Stomach (tissue), 9 donors: Measurements from ENCODE around the gene RPL36A. TPM values are rescaled to one million over a fixed set of nuclear protein-coding genes. Genes with fewer than 3 reads are reported as not detected.

Source experiments
- DNase-seq, 2 donors: peaks; one replicate each; pipeline versions ENCODE4 v3.0.0 to v3.0.0-alpha.2; 2013 to 2019
- H3K27ac ChIP-seq, 5 donors: fragments of 200-600 bp in 4 of 5; sonication (generic) in 4 of 5; one replicate each; pipeline ENCODE4 v1.5.1; 2013 to 2019; ENCODE audit warnings: mild to moderate bottlenecking in 1 of 5, moderate library complexity in 1 of 5
- H3K27me3 ChIP-seq, 3 donors: fragments of 200-600 bp; sonication (generic); one replicate each; pipeline ENCODE4 v1.5.1; 2017 to 2019; ENCODE audit warnings: mixed run types in 1 of 3
- H3K36me3 ChIP-seq, 4 donors: fragments of 200-600 bp; sonication (generic); 1 replicate in 3 of 4; 2 replicates in 1 of 4; pipeline ENCODE4 v1.5.1; 2016 to 2019
- H3K4me1 ChIP-seq, 4 donors: fragments of 200-600 bp; sonication (generic); one replicate each; pipeline ENCODE4 v1.5.1; 2016 to 2019
- H3K4me3 ChIP-seq, 4 donors: fragments of 200-600 bp; sonication (generic) in 3 of 4; one replicate each; pipeline ENCODE4 v1.5.1; 2016 to 2019; ENCODE audit warnings: mild to moderate bottlenecking in 1 of 4
- H3K9me3 ChIP-seq, 4 donors: fragments of 200-600 bp; sonication (generic); one replicate each; pipeline ENCODE4 v1.5.1; 2016 to 2019
- CTCF ChIP-seq, 7 experiments: fragments of 450-650 bp in 4 of 7; fragments of 200-600 bp in 3 of 7; sonication (generic) in 3 of 7; IDR thresholded peaks; one replicate each; pipeline ENCODE4 v1.5.1; 2016 to 2019; ENCODE audit warnings: antibody characterized with exemption in 7 of 7, control low read depth in 2 of 7, mild to moderate bottlenecking in 1 of 7
- EP300 ChIP-seq: sonication (generic); formaldehyde crosslinking; IDR thresholded peaks from one replicate; pipeline ENCODE4 v1.6.1; 2017; ENCODE audit warnings: antibody characterized with exemption
- POLR2A ChIP-seq, 4 donors: fragments of 450-650 bp; IDR thresholded peaks; one replicate each; pipeline ENCODE4 v1.6.1; 2016; ENCODE audit warnings: antibody characterized with exemption in 4 of 4, control low read depth in 2 of 4, mild to moderate bottlenecking in 1 of 4, moderate library complexity in 1 of 4
- POLR2AphosphoS5 ChIP-seq, 3 donors: sonication (generic); formaldehyde crosslinking; IDR thresholded peaks; one replicate each; pipeline ENCODE4 v1.6.1; 2016; ENCODE audit warnings: antibody characterized with exemption in 3 of 3
- WGBS, 5 donors: extraction: QIAGEN DNeasy Blood & Tissue Kit in 3 of 5; methylation state at CpG; one replicate each; pipeline versions ENCODE4 v1.1.5 to v1.1.7; 2013 to 2018; 5-methylcytosine and 5-hydroxymethylcytosine counted together
- intact Hi-C: fragments of 100-400 bp; cut with DNase I; formaldehyde crosslinking; loops from one replicate; pipeline ENCODE4 v1.15.1; 2023; ENCODE audit warnings: low total_unique reads
- polyA plus RNA-seq, 3 donors: library from polyadenylated mRNA; stranded (reverse); fragments of 200-250 nt; gene quantifications; one replicate each; pipeline ENCODE4 v1.2.3, GENCODE V29; 2013
- total RNA-seq, 5 donors: library from RNA; depleted of rRNA; stranded (reverse); fragments of >200 nt; gene quantifications; one replicate each; pipeline versions ENCODE4 v1.1.0 to v1.2.3, GENCODE V29; 2014 to 2016
- donor health status: healthy with polysubstance abuse.
- donor health status: Bipolar disorder and iron deficiency.
- donor health status: healthy.

The RPL36A gene
- total and polyA plus RNA-seq, 8 donors = 555 to 3,486 (median 1,075) TPM

GRCh38 chrX:101410461-101410860, 19.6 kb downstream of the RPL36A start:
- H3K27ac ChIP-seq = peak overlapping the region in 2 of 5 donors; percentile 17 to 62
- H3K4me1 ChIP-seq = peaks cover 0 to 58% (median 20%) of the 10 kb centered on the region in 4 donors
- peaks cover 0 to 4% (median 0%) of the 10 kb centered on the region in 4 donors for H3K9me3 ChIP-seq
- H3K27me3 ChIP-seq = no peaks in the 10 kb centered on the region
- TF ChIP-seq POLR2A (IDR thresholded peaks at IDR 0.05) (no peak), EP300 (no peak), POLR2AphosphoS5 (IDR thresholded peaks at IDR 0.05) (no peak), CTCF (IDR thresholded peaks at IDR 0.05) (no peak)
- peaks cover 3 to 21% (median 14%) of the 10 kb centered on the region in 4 donors for H3K36me3 ChIP-seq
- peak in 1 of 2 donors; percentile 20 for DNase-seq
- intact Hi-C loops = no loop called here
- H3K4me3 ChIP-seq = peak overlapping the region in 2 of 4 donors; percentile 44 to 51
- 19 to 45% (median 34%) methylated on average over 7 of the region's 7 CpGs for WGBS, 5 donors

GRCh38 chrX:101411984-101412383, 21.2 kb downstream of the RPL36A start:
- WGBS, 5 donors = 75 to 87% (median 84%) methylated on average over 10 of the region's 10 CpGs
- intact Hi-C loops = no loop called here
- DNase-seq = no peak
- H3K4me3 ChIP-seq = no peak overlapping the region
- H3K4me1 ChIP-seq = peaks cover 0 to 64% (median 25%) of the 10 kb centered on the region in 4 donors
- TF ChIP-seq EP300 = no peak
- TF ChIP-seq POLR2A (IDR thresholded peaks at IDR 0.05) = no peak
- TF ChIP-seq CTCF (IDR thresholded peaks at IDR 0.05) = no peak
- no peak for TF ChIP-seq POLR2AphosphoS5 (IDR thresholded peaks at IDR 0.05)
- H3K27me3 ChIP-seq = no peaks in the 10 kb centered on the region
- H3K27ac ChIP-seq = peak overlapping the region in 1 of 5 donors; percentile 51
- H3K9me3 ChIP-seq = peaks cover 0 to 4% (median 0%) of the 10 kb centered on the region in 4 donors
- peaks cover 3 to 21% (median 14%) of the 10 kb centered on the region in 4 donors for H3K36me3 ChIP-seq

GRCh38 chrX:101415180-101416145, 24.7 kb downstream of the RPL36A start:
- DNase-seq = peak in 1 of 2 donors; percentile 87
- Histone ChIP-seq H3K36me3 (peaks cover 3 to 21% (median 14%) of the 10 kb centered on the region in 4 donors), H3K27me3 (peaks cover 0 to 9% (median 0%) of the 10 kb centered on the region in 3 donors), H3K27ac (peak overlapping the region in 4 of 5 donors; percentile 44 to 80 (median 66)), H3K9me3 (no peaks in the 10 kb centered on the region), H3K4me1 (peaks cover 0 to 72% (median 26%) of the 10 kb centered on the region in 4 donors), H3K4me3 (no peak overlapping the region)
- intact Hi-C loops = no loop called here
- 23 to 37% (median 28%) methylated on average over 8 to 12 of the region's 12 CpGs for WGBS, 5 donors
- TF ChIP-seq CTCF (IDR thresholded peaks at IDR 0.05) = peak in 5 of 7 experiments; percentile 34 to 79 (median 60)
- no peak for TF ChIP-seq EP300
- no peak for TF ChIP-seq POLR2AphosphoS5 (IDR thresholded peaks at IDR 0.05)
- no peak for TF ChIP-seq POLR2A (IDR thresholded peaks at IDR 0.05)

GRCh38 chrX:101416691-101417090, 25.9 kb downstream of the RPL36A start:
- H3K27ac ChIP-seq = peak overlapping the region in 2 of 5 donors; percentile 92
- intact Hi-C loops = no loop called here

More at GRCh38 chrX:101416691-101417090, 25.9 kb downstream of the RPL36A start:
- H3K27me3 ChIP-seq = peaks cover 0 to 9% (median 0%) of the 10 kb centered on the region in 3 donors
- no peak for TF ChIP-seq CTCF (IDR thresholded peaks at IDR 0.05)
- no peak for TF ChIP-seq POLR2AphosphoS5 (IDR thresholded peaks at IDR 0.05)
- TF ChIP-seq POLR2A (IDR thresholded peaks at IDR 0.05) = no peak
- TF ChIP-seq EP300 = no peak
- no peak for DNase-seq
- H3K4me3 ChIP-seq = no peak overlapping the region
- whole genome bisulfite sequencing, 5 donors = 57 to 86% (median 60%) methylated on average over 2 to 7 of the region's 7 CpGs
- no peaks in the 10 kb centered on the region for H3K9me3 ChIP-seq
- peaks cover 3 to 21% (median 14%) of the 10 kb centered on the region in 4 donors for H3K36me3 ChIP-seq
- peaks cover 0 to 60% (median 23%) of the 10 kb centered on the region in 4 donors for H3K4me1 ChIP-seq
